HG03064 (cell line): ENCODE measurements around the gene INS.

Source experiments
- ATAC-seq: cut with Tn5 transposase; IDR thresholded peaks from one replicate; pipeline ENCODE4 v1.9.1; 2021; ENCODE audit warnings: low read depth; ENCODE audit not compliant: unreplicated experiment

The INS gene

GRCh38 chr11:2160736-2161259 lies at the start of gene INS:
Gene INS (minus strand): TSS chr11:2161209. CDS start chr11:2160971, 238 bp downstream.
- ATAC-seq = no peak

- ATAC-seq = no peak
Observed at GRCh38 chr11:2210366-2211112, 49.5 kb upstream of the INS start.

GRCh38 chr11:2209900-2210321 lies 48.9 kb upstream of the INS start:
- ATAC-seq = no peak

- ATAC-seq = no peak
Observed at GRCh38 chr11:2209370-2209801, 48.4 kb upstream of the INS start.

- ATAC-seq = no peak
Observed at GRCh38 chr11:2208691-2209369, 47.8 kb upstream of the INS start.

GRCh38 chr11:2207773-2208621 lies 47.0 kb upstream of the INS start:
- ATAC-seq = no peak

DNA sequence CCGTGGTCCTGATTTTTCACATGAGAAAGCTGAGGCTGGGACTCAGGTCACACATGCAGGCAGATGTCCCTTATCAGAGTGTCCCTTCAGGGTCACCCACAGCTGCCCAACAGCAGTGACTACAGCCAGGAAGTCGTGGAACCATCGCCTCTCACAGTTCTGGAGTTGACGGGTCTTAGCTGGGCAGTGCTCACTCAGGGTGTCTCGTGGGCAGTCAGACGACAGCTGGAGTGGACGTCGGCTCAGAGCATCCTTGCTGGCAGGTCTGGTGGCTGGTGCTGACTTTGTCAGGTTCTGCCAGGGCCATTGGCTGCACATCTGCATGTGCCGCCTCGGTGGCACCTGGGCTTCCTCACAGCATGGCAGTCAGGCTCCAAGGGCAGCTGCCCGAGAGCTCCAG lies 46.2 kb upstream of the INS start:
- ATAC-seq = no peak

DNA sequence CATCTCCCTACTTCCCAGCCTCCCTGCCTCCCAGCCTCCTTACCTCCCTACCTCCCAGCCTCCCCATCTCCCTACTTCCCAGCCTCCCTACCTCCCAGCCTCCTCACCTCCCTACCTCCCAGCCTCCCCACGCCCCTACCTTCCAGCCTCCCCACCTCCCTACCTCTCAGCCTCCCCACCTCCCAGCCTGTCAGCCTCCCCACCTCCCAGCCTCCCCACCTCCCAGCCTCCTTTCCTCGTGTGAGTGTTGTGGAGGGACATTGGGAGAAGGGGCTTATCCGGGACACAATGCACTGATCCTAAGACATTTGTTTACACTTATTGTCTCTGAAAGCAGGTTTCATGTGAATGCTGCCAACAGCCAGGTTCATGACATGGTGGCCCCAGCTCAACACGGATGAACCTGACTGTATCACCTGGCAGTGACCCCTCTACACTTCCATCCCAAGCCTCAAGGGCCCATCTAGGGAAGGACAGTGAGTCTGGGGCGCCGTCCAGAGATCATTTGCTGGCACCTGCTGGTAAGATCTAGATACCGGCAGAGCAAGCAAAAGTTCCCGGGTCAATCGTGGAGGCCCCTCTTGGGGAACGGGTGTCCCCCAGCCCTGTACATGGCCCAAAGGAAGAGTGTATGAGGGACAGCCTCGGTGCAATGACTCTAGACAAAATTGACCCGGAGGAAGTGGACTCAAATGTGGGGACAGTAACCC lies 45.1 kb upstream of the INS start:
- ATAC-seq = no peak

- ATAC-seq = no peak
Observed at GRCh38 chr11:2205214-2205720, 44.3 kb upstream of the INS start.

GRCh38 chr11:2204361-2205213 lies 43.6 kb upstream of the INS start:
- ATAC-seq = no peak

GRCh38 chr11:2203440-2204259 lies 42.6 kb upstream of the INS start:
- no peak for ATAC-seq

DNA sequence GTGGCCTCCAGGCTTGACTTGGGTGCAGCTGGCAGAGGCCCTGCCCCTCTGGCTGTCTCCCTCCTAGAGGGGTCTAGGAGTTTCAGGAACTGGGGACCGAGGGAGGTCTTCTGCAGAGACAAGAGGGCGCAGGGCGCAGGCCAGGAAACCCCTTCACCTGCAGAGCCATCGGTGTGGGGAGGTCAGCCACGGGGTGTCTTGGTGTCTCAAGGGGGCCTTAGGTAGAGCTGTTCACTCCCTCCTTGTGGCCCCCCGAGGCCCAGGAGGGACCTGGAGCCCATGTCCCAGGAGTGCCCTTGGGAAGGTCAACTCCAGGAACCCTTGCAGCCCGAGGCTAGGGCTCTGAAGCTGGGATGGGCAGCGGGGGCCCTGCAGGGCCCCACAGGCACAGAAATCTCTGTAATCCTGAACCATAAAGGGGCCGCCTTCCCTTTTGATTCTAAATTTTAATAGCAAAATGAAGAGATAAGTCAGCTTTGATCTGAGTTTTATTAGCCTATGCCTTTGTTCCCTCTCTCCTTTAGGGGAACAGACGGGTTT lies 42.0 kb upstream of the INS start:
- ATAC-seq = no peak

- ATAC-seq = no peak
Observed at GRCh38 chr11:2202071-2202899, 41.3 kb upstream of the INS start.

DNA sequence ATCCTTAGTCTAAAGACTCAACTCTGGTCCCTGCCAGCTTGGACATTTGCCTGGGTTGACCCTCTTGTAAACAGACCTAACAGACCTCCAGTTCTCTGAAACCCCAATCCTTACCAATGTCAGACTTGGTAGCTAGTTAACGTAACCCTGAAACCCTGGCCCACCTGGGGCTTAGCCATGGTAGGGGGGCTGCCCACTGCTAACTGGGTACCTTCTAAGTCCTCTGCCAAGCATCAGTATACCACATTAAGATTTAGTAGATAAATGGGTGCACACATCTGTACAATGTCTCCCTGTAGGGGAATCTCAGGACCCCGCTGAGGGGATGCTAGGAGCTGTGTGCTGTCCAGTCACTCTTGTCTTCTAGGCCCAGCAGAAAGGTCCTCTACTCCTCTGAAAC lies 40.5 kb upstream of the INS start:
- ATAC-seq = no peak

GRCh38 chr11:2200957-2201519 lies 40.0 kb upstream of the INS start:
- ATAC-seq = no peak

GRCh38 chr11:2200536-2200935 lies 39.5 kb upstream of the INS start:
- ATAC-seq = no peak
